Endothelial cell (in vitro differentiated cells): Measurements from ENCODE around the gene METAP1D. TPM values are rescaled to one million over a fixed set of nuclear protein-coding genes. Genes with fewer than 3 reads are reported as not detected.
"Not testable (repeated sequence)": the region's sequence is repeated elsewhere in the genome, so short reads cannot be mapped to it uniquely, and the experiment has no call there.

ENCODE experiments used
- DNase-seq: peaks from one replicate; pipeline ENCODE4 v3.0.0; 2021; ENCODE audit warnings: low spot score
- H3K27ac Mint-ChIP-seq: one replicate; pipeline ENCODE4 v1.8.0; 2021; ENCODE audit warnings: mixed read lengths, inconsistent platforms; ENCODE audit not compliant: unreplicated experiment
- H3K27me3 Mint-ChIP-seq: one replicate; pipeline ENCODE4 v1.8.0; 2021; ENCODE audit warnings: mild to moderate bottlenecking, moderate library complexity, mixed read lengths, inconsistent platforms; ENCODE audit not compliant: unreplicated experiment
- H3K36me3 Mint-ChIP-seq: one replicate; pipeline ENCODE4 v1.8.0; 2021; ENCODE audit warnings: mild to moderate bottlenecking, low read depth, mixed read lengths, inconsistent platforms; ENCODE audit not compliant: unreplicated experiment
- H3K4me1 Mint-ChIP-seq: one replicate; pipeline ENCODE4 v1.8.0; 2021; ENCODE audit warnings: mild to moderate bottlenecking, mixed read lengths, inconsistent platforms; ENCODE audit not compliant: unreplicated experiment
- H3K4me3 Mint-ChIP-seq: one replicate; pipeline ENCODE4 v1.8.0; 2021; ENCODE audit warnings: mild to moderate bottlenecking, mixed read lengths, inconsistent platforms; ENCODE audit not compliant: unreplicated experiment
- H3K9me3 Mint-ChIP-seq: one replicate; pipeline ENCODE4 v1.8.0; 2021; ENCODE audit warnings: mixed read lengths, inconsistent platforms; ENCODE audit not compliant: unreplicated experiment
- CTCF ChIP-seq: fragments of 200-600 bp; sonication (generic); IDR thresholded peaks from one replicate; pipeline ENCODE4 v1.5.0; 2021; ENCODE audit warnings: antibody characterized with exemption; ENCODE audit not compliant: unreplicated experiment
- total RNA-seq: library from RNA; stranded (reverse); fragmentation: NEBNext Ultra II Directional; extraction: Animal tissue kit (Norgen Biotek cat#: 25700); gene quantifications from one replicate; pipeline ENCODE4 v1.2.1, GENCODE V29; 2021; ENCODE audit not compliant: unreplicated experiment

Gene METAP1D
- total RNA-seq, 1 donor from 2014 or later: 3.6 TPM

GRCh38 chr2:172050479-172051125 is 50.8 kb downstream of the METAP1D start:
- Mint-ChIP-seq H3K9me3 (no peaks in the 10 kb centered on the region), H3K27ac (no peak overlapping the region), H3K4me1 (peaks cover 6% of the 10 kb centered on the region), H3K27me3 (no peaks in the 10 kb centered on the region), H3K36me3 (no peaks in the 10 kb centered on the region), H3K4me3 (no peak overlapping the region)
- no peak for TF ChIP-seq CTCF
- DNase-seq: no peak

DNA sequence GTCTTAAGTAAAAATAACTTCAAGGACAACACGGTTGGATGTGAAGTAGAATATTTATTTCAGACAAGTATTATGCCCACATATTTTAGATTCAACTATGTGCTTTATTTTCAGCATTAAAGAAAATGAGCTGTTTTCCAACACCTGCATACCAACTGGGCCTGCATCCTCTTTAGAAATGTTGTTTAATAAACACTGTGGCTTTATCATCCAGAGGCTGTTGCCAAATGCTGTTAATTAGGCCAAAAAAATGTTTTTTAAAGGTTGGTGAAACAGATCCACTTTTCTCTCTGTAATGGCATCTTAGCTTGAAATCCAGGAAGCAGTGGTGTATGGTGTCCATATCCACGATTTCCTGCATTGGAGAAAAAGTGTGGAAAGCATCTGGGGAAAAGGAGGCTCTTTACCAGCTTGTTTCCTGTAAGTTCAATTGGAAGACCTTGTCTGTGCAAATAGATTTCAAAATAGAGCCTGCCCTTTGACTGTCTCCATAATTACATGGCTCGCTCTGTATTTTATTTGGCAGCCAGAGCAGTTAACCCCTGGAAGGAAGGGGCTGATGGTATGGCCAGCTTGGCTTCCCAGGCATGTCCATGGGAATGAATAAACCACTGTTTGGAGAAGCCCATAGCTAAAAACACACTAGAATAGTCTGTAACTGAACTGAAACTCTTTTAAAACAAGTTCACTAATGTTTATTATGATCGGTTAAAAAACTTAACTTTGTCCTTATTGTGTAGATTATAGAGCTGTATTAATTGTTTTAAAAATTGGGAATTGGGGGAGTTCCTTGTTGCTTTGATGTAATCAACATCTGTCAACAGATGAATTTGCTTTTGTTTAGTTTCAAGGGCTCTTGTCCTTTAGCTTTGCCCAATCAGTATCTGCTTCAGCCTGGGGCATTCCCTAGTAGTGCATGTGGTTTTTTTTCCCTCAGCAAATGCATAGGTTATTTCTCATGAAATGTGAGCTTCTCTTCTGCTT is 52.5 kb downstream of the METAP1D start:
- DNase-seq: no peak
- H3K36me3 Mint-ChIP-seq: no peaks in the 10 kb centered on the region
- H3K9me3 Mint-ChIP-seq: no peaks in the 10 kb centered on the region
- H3K27ac Mint-ChIP-seq: no peak overlapping the region
- TF ChIP-seq CTCF: no peak
- H3K27me3 Mint-ChIP-seq: no peaks in the 10 kb centered on the region
- peaks cover 6% of the 10 kb centered on the region for H3K4me1 Mint-ChIP-seq
- H3K4me3 Mint-ChIP-seq: no peak overlapping the region

- no peak for DNase-seq
- Mint-ChIP-seq H3K9me3 (no peaks in the 10 kb centered on the region), H3K36me3 (no peaks in the 10 kb centered on the region), H3K4me3 (no peak overlapping the region), H3K27me3 (no peaks in the 10 kb centered on the region), H3K27ac (no peak overlapping the region), H3K4me1 (peaks cover 6% of the 10 kb centered on the region)
- no peak for TF ChIP-seq CTCF
These were observed 53.7 kb downstream of the METAP1D start for GRCh38 chr2:172053486-172053885.

GRCh38 chr2:172056293-172056692 is 56.5 kb downstream of the METAP1D start:
- no peak overlapping the region for H3K4me3 Mint-ChIP-seq
- no peak for DNase-seq
- H3K27ac Mint-ChIP-seq: no peak overlapping the region
- H3K9me3 Mint-ChIP-seq: no peaks in the 10 kb centered on the region
- peaks cover 6% of the 10 kb centered on the region for H3K4me1 Mint-ChIP-seq
- no peaks in the 10 kb centered on the region for H3K27me3 Mint-ChIP-seq
- TF ChIP-seq CTCF: no peak
- H3K36me3 Mint-ChIP-seq: no peaks in the 10 kb centered on the region

GRCh38 chr2:172058660-172059059 is 58.9 kb downstream of the METAP1D start:
- TF ChIP-seq CTCF: no peak
- Mint-ChIP-seq H3K27ac (no peak overlapping the region), H3K4me3 (no peak overlapping the region), H3K36me3 (no peaks in the 10 kb centered on the region), H3K4me1 (peaks cover 6% of the 10 kb centered on the region), H3K27me3 (no peaks in the 10 kb centered on the region), H3K9me3 (no peaks in the 10 kb centered on the region)
- DNase-seq: no peak

- DNase-seq, H3K27ac Mint-ChIP-seq, H3K36me3 Mint-ChIP-seq, H3K4me1 Mint-ChIP-seq, H3K4me3 Mint-ChIP-seq, H3K9me3 Mint-ChIP-seq, H3K27me3 Mint-ChIP-seq: not testable (repeated sequence)
These were observed 60.4 kb downstream of the METAP1D start for GRCh38 chr2:172060118-172060517.
